Astrocyte (in vitro differentiated cells and primary cell): ENCODE results near the gene SLC9A3. TPM values are rescaled to one million over a fixed set of nuclear protein-coding genes. Genes with fewer than 3 reads are reported as not detected.
A peak's percentile ranks its signal among the peaks of the same experiment; 100 is the strongest.

ENCODE experiments used
- DNase-seq: peaks from one replicate; pipeline ENCODE4 v3.0.0-alpha.2; 2010; ENCODE audit warnings: low read depth
- FAIRE-seq: peaks from 2 replicates; lab custom pipeline; 2011; peaks lifted over from hg19 to GRCh38; lab: Jason Lieb, UNC
- H2AFZ ChIP-seq: 2 replicates; pipeline ENCODE4 v1.6.0; 2012; ENCODE audit warnings: low read depth, low read length, inconsistent platforms
- H3K27ac ChIP-seq: 2 replicates; pipeline ENCODE4 v1.5.1; 2011; ENCODE audit warnings: low read depth, low read length, inconsistent platforms
- H3K27me3 ChIP-seq: 2 replicates; pipeline ENCODE4 v1.6.0; 2011; ENCODE audit warnings: low read length, inconsistent platforms; ENCODE audit not compliant: insufficient read depth
- H3K36me3 ChIP-seq: 2 replicates; pipeline ENCODE4 v1.5.1; 2011; ENCODE audit warnings: low read length, inconsistent platforms; ENCODE audit not compliant: insufficient read depth
- H3K4me1 ChIP-seq: 2 replicates; pipeline ENCODE4 v1.5.1; 2011; ENCODE audit warnings: low read length, inconsistent platforms; ENCODE audit not compliant: insufficient read depth
- H3K4me2 ChIP-seq: 2 replicates; pipeline ENCODE4 v1.6.0; 2012; ENCODE audit warnings: low read length, inconsistent platforms
- H3K4me3 ChIP-seq: 2 replicates; pipeline ENCODE4 v1.5.1; 2011; ENCODE audit warnings: low read depth, mild to moderate bottlenecking, low read length, inconsistent platforms; ENCODE audit not compliant: insufficient read depth
- H3K79me2 ChIP-seq: 2 replicates; pipeline ENCODE4 v1.6.0; 2012; ENCODE audit warnings: mild to moderate bottlenecking, low read length, inconsistent platforms; ENCODE audit not compliant: insufficient read depth
- H3K9ac ChIP-seq: 2 replicates; pipeline ENCODE4 v1.6.0; 2012; ENCODE audit warnings: mild to moderate bottlenecking, low read length, inconsistent platforms
- H3K9me3 ChIP-seq: 2 replicates; pipeline ENCODE4 v1.5.1; 2012; ENCODE audit warnings: low read depth, mild to moderate bottlenecking, low read length, inconsistent platforms; ENCODE audit not compliant: insufficient read depth
- H4K20me1 ChIP-seq: 2 replicates; pipeline ENCODE4 v1.6.0; 2012; ENCODE audit warnings: low read length, inconsistent platforms; ENCODE audit not compliant: insufficient read depth
- H3K27ac Mint-ChIP-seq: one replicate; pipeline ENCODE4 v1.8.0; 2021; ENCODE audit warnings: mild to moderate bottlenecking, mixed read lengths; ENCODE audit not compliant: unreplicated experiment
- H3K27me3 Mint-ChIP-seq: one replicate; pipeline ENCODE4 v1.8.0; 2021; ENCODE audit warnings: low read depth, mixed read lengths; ENCODE audit not compliant: unreplicated experiment
- H3K36me3 Mint-ChIP-seq: one replicate; pipeline ENCODE4 v1.8.0; 2021; ENCODE audit warnings: low read depth, mixed read lengths; ENCODE audit not compliant: unreplicated experiment
- H3K4me1 Mint-ChIP-seq: one replicate; pipeline ENCODE4 v1.8.0; 2021; ENCODE audit warnings: low read depth, mixed read lengths; ENCODE audit not compliant: unreplicated experiment
- H3K4me3 Mint-ChIP-seq: one replicate; pipeline ENCODE4 v1.8.0; 2021; ENCODE audit warnings: mild to moderate bottlenecking, moderate library complexity, mixed read lengths; ENCODE audit not compliant: unreplicated experiment
- H3K9me3 Mint-ChIP-seq: one replicate; pipeline ENCODE4 v1.8.0; 2021; ENCODE audit warnings: mild to moderate bottlenecking, mixed read lengths; ENCODE audit not compliant: unreplicated experiment
- CTCF ChIP-seq: IDR thresholded peaks from 2 replicates; pipeline ENCODE4 v1.5.1; 2011; ENCODE audit warnings: low read depth, mild to moderate bottlenecking, inconsistent platforms, low read length, moderate library complexity; ENCODE audit not compliant: insufficient read depth
- EZH2 ChIP-seq: IDR thresholded peaks from 2 replicates; pipeline ENCODE4 v1.6.1; 2012; ENCODE audit warnings: mild to moderate bottlenecking, low read length, inconsistent platforms; ENCODE audit not compliant: insufficient read depth
- total RNA-seq: library from RNA; stranded (reverse); gene quantifications from 2 replicates; pipeline ENCODE4 v1.2.1, GENCODE V29; 2021

The SLC9A3 gene
- total RNA-seq, 1 donor from 2014 or later = 1.0 TPM

- no peak overlapping the region for H3K27ac Mint-ChIP-seq
- peaks cover 53% of the 10 kb centered on the region for H3K27me3 Mint-ChIP-seq
- peaks cover 5% of the 10 kb centered on the region for H3K27me3 ChIP-seq
- no peaks in the 10 kb centered on the region for H3K4me1 Mint-ChIP-seq
- no peaks in the 10 kb centered on the region for H3K36me3 ChIP-seq
- H2AFZ ChIP-seq = no peak overlapping the region
- no peaks in the 10 kb centered on the region for H3K9me3 Mint-ChIP-seq
- H3K36me3 Mint-ChIP-seq = no peaks in the 10 kb centered on the region
- H3K9ac ChIP-seq = no peak overlapping the region
- TF ChIP-seq EZH2 = no peak
- TF ChIP-seq CTCF = no peak
- no peak for FAIRE-seq
- H3K79me2 ChIP-seq = no peaks in the 10 kb centered on the region
- H3K4me3 Mint-ChIP-seq = no peak overlapping the region
- H3K27ac ChIP-seq = no peak overlapping the region
- no peak overlapping the region for H3K4me3 ChIP-seq
- no peak for DNase-seq
- H4K20me1 ChIP-seq = no peaks in the 10 kb centered on the region
- no peak overlapping the region for H3K4me2 ChIP-seq
- H3K4me1 ChIP-seq = no peaks in the 10 kb centered on the region
- H3K9me3 ChIP-seq = peaks cover 3% of the 10 kb centered on the region
These were observed 21.7 kb downstream of the SLC9A3 start for GRCh38 chr5:502325-503079.

- no peaks in the 10 kb centered on the region for H3K9me3 Mint-ChIP-seq
- TF ChIP-seq EZH2 = peak; percentile 71
- TF ChIP-seq CTCF = no peak
- H3K27me3 ChIP-seq = peaks cover 5% of the 10 kb centered on the region
- no peak overlapping the region for H2AFZ ChIP-seq
- DNase-seq = no peak
- peaks cover 3% of the 10 kb centered on the region for H3K9me3 ChIP-seq
- H3K27ac ChIP-seq = no peak overlapping the region
- no peak overlapping the region for H3K4me3 Mint-ChIP-seq
- H3K27me3 Mint-ChIP-seq = peaks cover 59% of the 10 kb centered on the region
- no peak overlapping the region for H3K4me3 ChIP-seq
- no peak overlapping the region for H3K9ac ChIP-seq
- H3K36me3 Mint-ChIP-seq = no peaks in the 10 kb centered on the region
- no peak overlapping the region for H3K4me2 ChIP-seq
- no peaks in the 10 kb centered on the region for H3K36me3 ChIP-seq
- no peaks in the 10 kb centered on the region for H4K20me1 ChIP-seq
- FAIRE-seq = no peak
- H3K79me2 ChIP-seq = no peaks in the 10 kb centered on the region
- H3K4me1 Mint-ChIP-seq = no peaks in the 10 kb centered on the region
- no peak overlapping the region for H3K27ac Mint-ChIP-seq
- H3K4me1 ChIP-seq = no peaks in the 10 kb centered on the region
These were observed 22.4 kb downstream of the SLC9A3 start for GRCh38 chr5:501831-502184.
